ENCODE measurements around the gene OPCML. TPM values are rescaled to one million over a fixed set of nuclear protein-coding genes. Genes with fewer than 3 reads are reported as not detected.

Gene OPCML
- total RNA-seq, 1 experiment from 2014 or later: 0.94 TPM

GRCh38 chr11:132904607-132905006 is 627.7 kb downstream of the OPCML start:
- no peak overlapping the region for H3K56ac ChIP-seq (ENCODE audit: insufficient read length, low read depth, low read length)
- H2AFZ ChIP-seq (ENCODE audit: low read length): no peak overlapping the region
- H2BK20ac ChIP-seq (ENCODE audit: low read depth, low read length, poor library complexity, severe bottlenecking): no peak overlapping the region
- TF ChIP-seq CTCF (conservative IDR thresholded peaks at IDR 0.05): no peak
- H3K23ac ChIP-seq (ENCODE audit: insufficient read length, low read depth, low read length): no peak overlapping the region
- no peak overlapping the region for H3K4me2 ChIP-seq (ENCODE audit: insufficient read depth, insufficient read length, low read length)
- no peak overlapping the region for H4K5ac ChIP-seq (ENCODE audit: insufficient read length, low read depth, low read length)
- peaks cover 3 to 9% of the 10 kb centered on the region in 2 experiments; a peak in 4 of 5 replicates for H3K9me3 Mint-ChIP-seq
- H3T11ph ChIP-seq (ENCODE audit: low read length): no peak overlapping the region
- no peak overlapping the region for H4K91ac ChIP-seq (ENCODE audit: insufficient read length, low read depth, low read length)
- H3K9ac ChIP-seq (ENCODE audit: extremely low read depth, insufficient read length, low read length): no peak overlapping the region
- H3K9me3 ChIP-seq (ENCODE audit: control insufficient read depth, low read depth, low read length): no peaks in the 10 kb centered on the region
- H3K14ac ChIP-seq (ENCODE audit: insufficient read depth, low read length): no peak overlapping the region
- H3K27me3 Mint-ChIP-seq (ENCODE audit: low read depth): peaks cover 2% of the 10 kb centered on the region
- no peak overlapping the region for H2BK5ac ChIP-seq (ENCODE audit: insufficient read length, low read length)
- peaks cover 30 to 41% of the 10 kb centered on the region in 2 experiments for H3K4me1 Mint-ChIP-seq
- no peak overlapping the region for H3K4ac ChIP-seq (ENCODE audit: low read depth, low read length)
- no CpG with 5 or more reads among the region's 5 CpGs for WGBS (ENCODE audit: extremely low coverage, insufficient read length, low lambda C conversion rate)
- no peaks in the 10 kb centered on the region for H3K79me2 ChIP-seq (ENCODE audit: insufficient read depth, low read length)
- H3K23me2 ChIP-seq (ENCODE audit: insufficient read length, low read depth, low read length, poor library complexity, severe bottlenecking): no peaks in the 10 kb centered on the region
- no peak overlapping the region for H4K8ac ChIP-seq (replicated peaks; ENCODE audit: insufficient read length, low read depth, low read length)
- peaks cover 5% of the 10 kb centered on the region; the same call in 1 of the 2 replicates for H3K4me1 ChIP-seq (ENCODE audit: insufficient read depth, low read length)
- no peak overlapping the region for H2BK15ac ChIP-seq (ENCODE audit: low read depth, low read length)
- peaks cover 0 to 6% (median 5%) of the 10 kb centered on the region in 3 experiments; a peak in 6 of 7 replicates for H3K36me3 Mint-ChIP-seq (ENCODE audit: insufficient read depth in 1 of 3, low read depth in 3 of 3)
- H4K20me1 ChIP-seq (ENCODE audit: control insufficient read depth, insufficient read depth, insufficient read length): no peaks in the 10 kb centered on the region
- no peak for DNase-seq
- no peak overlapping the region for H2BK12ac ChIP-seq (ENCODE audit: insufficient read length, low read depth, low read length)
- no peaks in the 10 kb centered on the region for H3K79me1 ChIP-seq (ENCODE audit: insufficient read depth, low read depth, low read length, poor library complexity, severe bottlenecking)
- no peak overlapping the region for H3K18ac ChIP-seq (ENCODE audit: insufficient read length, low read depth, low read length)
- no peak overlapping the region for H2AK5ac ChIP-seq (ENCODE audit: insufficient read length, low read length)
- no peak overlapping the region for H3K4me3 Mint-ChIP-seq
- H3K27ac Mint-ChIP-seq: no peak overlapping the region
- H2BK120ac ChIP-seq (ENCODE audit: low read depth, low read length, poor library complexity, severe bottlenecking): no peak overlapping the region
- no peak overlapping the region for H3K27ac ChIP-seq (ENCODE audit: insufficient read length, low read depth, low read length)
- no peaks in the 10 kb centered on the region for H3K27me3 ChIP-seq (ENCODE audit: insufficient read depth, low read length)

Measured in H9 (cell line).